Tibial nerve (tissue), 4 donors: ENCODE data around the gene GRB10.

Experiments
- EP300 ChIP-seq, 2 donors: sonication (generic); formaldehyde crosslinking; IDR thresholded peaks; one replicate each; pipeline ENCODE4 v1.6.1; 2017; ENCODE audit warnings: antibody characterized with exemption in 2 of 2, mild to moderate bottlenecking in 1 of 2
- TF ChIP-seq, protein P1 (sequence below), 5 experiments: fragments of 200-600 bp in 3 of 5; fragments of 450-650 bp in 2 of 5; sonication (generic) in 3 of 5; IDR thresholded peaks; one replicate each; pipeline ENCODE4 v1.5.1; 2016 to 2019; ENCODE audit warnings: antibody characterized with exemption in 5 of 5, mild to moderate bottlenecking in 3 of 5, moderate library complexity in 2 of 5

GRCh38 chr7:50634378-50634777, 148.3 kb downstream of the GRB10 start:
- TF ChIP-seq, protein P1, sequence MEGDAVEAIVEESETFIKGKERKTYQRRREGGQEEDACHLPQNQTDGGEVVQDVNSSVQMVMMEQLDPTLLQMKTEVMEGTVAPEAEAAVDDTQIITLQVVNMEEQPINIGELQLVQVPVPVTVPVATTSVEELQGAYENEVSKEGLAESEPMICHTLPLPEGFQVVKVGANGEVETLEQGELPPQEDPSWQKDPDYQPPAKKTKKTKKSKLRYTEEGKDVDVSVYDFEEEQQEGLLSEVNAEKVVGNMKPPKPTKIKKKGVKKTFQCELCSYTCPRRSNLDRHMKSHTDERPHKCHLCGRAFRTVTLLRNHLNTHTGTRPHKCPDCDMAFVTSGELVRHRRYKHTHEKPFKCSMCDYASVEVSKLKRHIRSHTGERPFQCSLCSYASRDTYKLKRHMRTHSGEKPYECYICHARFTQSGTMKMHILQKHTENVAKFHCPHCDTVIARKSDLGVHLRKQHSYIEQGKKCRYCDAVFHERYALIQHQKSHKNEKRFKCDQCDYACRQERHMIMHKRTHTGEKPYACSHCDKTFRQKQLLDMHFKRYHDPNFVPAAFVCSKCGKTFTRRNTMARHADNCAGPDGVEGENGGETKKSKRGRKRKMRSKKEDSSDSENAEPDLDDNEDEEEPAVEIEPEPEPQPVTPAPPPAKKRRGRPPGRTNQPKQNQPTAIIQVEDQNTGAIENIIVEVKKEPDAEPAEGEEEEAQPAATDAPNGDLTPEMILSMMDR (IDR thresholded peaks at IDR 0.05), result no peak
- TF ChIP-seq EP300 (IDR thresholded peaks at IDR 0.05), result no peak
